GM18511 (cell line): Measurements from ENCODE around the gene MRPS10.
"Not testable (repeated sequence)": the region's sequence is repeated elsewhere in the genome, so short reads cannot be mapped to it uniquely, and the experiment has no call there.

Source experiments
- ATAC-seq: cut with Tn5 transposase; IDR thresholded peaks from one replicate; pipeline ENCODE4 v1.9.1; 2021; ENCODE audit warnings: mild to moderate bottlenecking, moderate library complexity; ENCODE audit not compliant: unreplicated experiment

MRPS10 gene

DNA sequence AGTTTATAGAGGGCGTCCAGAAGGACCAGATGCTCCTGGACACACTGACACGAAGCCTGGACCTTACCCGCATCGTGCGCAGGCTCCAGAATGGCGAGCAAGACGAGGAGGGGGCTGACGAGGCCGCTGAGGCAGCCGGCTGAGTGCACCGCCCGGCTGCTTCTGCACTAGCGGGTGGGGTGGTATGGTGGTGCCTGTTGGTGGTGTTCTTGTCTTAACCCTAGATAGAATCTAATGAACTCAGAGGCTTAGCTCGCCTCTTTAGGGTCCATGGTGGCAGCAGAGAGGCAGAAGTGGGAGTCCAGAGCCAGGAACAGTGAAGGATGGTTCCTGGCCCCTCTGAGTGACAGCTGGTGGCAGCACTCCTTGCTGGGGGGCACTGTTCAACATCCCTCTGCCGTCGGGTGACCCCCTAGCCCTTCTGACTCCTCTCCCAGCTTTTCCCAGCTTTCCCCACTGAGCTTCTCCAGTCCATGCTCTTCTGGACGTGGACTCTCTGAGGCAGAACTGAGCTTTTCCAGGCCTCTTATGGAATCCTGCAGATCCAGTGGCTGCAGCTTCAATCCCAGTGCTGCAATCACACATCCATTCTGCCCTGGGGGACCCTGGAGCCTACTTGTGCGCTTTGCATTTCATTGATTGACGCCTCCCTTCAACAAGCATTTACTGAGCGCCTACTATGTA lies 38.3 kb downstream of the MRPS10 start:
- no peak for ATAC-seq

DNA sequence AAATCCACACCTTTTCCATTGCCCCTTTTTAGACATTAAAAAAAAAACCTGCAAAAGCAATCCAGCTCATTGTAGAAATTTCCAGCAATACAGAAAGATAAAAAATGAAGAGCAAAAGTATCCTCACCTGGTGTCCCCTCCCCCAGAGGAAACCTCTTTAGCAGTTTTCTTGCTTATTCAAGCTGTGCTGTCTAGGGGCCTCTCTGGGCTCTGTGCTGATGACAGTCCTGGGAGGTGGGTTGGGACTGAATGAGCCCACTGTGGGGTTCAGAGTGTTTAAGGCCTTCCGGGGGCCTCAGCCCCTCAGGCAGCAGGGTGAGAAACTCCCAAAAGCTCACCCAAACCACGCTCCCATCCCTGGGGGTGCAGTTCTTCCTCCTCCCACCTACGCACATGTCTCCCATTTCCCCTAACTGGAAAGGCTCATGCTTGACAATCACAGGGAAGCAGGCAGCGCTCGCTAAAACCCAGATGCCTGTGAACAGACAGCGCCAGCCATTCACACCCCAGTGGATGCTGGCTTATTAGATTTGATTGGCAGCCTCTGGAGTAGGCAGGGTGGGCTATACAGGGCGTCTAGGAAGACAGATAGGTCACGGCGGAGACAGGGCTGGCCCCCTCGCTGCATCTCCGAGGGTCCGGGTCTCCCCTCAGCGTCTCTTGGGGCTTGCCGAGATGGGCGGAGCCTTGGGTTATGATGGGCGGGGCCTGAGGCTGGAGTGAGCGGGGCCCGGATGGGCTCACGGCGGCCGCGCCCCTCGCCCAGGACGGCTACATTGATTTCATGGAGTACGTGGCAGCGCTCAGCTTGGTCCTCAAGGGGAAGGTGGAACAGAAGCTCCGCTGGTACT lies 39.9 kb downstream of the MRPS10 start:
- ATAC-seq = no peak

DNA sequence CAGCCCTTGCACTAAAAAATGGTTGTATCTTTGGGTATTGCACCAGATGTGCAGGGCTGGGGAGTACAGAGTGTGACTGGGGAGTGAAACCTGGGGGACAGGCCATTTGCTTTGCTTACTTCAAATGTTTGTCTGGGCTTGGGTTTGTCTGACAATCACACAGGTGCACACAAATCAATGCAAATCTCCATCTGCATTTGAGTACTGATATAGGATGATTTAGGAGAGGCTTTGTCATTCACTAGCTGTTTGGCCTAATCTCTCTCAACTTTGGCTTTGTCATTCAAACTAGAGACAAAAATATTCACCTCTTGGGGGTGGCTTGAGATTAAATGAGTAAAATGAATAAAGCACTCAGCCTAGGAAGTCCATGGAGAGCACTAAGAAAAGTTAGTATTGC lies 40.7 kb downstream of the MRPS10 start:
- ATAC-seq = no peak

DNA sequence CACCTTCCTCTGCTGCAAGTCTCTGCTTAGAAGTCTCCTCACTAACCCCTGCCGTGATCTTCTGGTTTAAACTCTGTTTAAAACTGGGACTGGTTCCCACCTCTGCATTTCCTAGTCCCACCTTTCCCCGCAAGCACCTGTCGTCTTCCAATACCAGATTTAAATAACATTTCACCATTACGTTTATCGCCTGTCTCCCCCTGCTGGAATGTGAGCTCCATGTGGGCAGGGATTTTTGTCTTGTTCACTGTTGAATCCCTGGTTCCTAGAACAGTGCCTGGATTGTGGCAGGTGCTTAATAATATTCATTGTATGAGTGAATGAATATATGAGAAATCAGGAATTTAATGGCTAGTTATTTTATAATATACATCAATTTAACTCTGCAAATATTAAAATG lies 41.8 kb downstream of the MRPS10 start:
- no peak for ATAC-seq

DNA sequence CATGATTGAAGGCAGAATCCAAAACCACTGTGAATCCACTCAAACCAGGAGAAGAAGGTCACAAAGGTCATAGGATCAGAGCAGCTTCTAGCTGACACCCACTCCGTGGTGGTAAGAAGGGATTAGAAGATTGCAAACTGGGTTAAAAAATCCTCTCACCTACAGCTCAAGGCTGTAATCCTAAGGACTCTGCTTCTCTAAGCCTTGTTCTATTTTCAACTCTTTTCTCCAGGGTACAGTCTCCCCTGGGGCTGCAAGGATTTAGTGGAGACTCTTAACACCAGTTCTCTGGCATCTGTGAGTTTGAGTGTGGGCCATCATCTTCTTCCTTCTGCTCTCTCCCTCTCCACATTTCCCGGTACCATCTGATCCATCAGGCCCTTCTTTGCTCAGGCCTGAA lies 44.6 kb downstream of the MRPS10 start, which contains the start of gene GUCA1A:
TSS of gene GUCA1A (plus strand) at position 264 of the 400 bp plus-strand sequence. CDS start 250 bp downstream, outside the sequence.
- no peak for ATAC-seq

DNA sequence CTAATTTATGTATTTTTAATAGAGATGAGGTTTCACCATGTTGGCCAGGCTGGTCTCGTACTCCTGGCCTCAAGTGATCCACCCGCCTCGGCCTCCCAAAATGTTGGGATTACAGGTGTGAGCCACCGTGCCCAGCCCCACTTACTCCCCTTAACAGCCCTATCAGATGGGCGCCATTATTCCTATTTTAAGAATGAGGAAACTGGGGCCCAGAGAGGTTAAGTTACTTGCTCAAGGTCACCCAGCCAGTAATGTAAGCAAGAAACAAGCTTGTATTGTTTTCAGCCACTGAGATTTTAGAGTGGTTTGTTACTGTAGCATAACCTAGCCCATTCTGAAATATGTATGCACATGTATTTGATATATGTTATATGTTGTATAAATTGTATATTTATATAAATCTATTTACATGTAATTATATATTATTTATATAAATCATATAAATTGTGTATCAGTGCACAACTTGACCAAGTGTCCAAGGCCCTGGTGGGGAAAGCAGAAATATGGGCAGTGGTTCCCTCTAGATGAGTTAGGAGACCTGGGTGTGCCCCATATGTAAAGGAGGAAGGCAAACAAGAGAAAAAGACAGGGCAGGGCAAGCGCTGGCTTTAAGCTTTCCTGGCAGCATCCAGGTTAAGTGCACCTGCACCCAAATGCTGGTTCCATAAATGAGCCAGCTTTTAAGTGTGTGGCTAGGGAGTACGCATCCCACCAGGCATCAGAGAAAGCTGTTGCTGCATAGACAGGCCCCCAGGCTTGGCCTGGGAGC lies 45.7 kb downstream of the MRPS10 start:
- no peak for ATAC-seq

DNA sequence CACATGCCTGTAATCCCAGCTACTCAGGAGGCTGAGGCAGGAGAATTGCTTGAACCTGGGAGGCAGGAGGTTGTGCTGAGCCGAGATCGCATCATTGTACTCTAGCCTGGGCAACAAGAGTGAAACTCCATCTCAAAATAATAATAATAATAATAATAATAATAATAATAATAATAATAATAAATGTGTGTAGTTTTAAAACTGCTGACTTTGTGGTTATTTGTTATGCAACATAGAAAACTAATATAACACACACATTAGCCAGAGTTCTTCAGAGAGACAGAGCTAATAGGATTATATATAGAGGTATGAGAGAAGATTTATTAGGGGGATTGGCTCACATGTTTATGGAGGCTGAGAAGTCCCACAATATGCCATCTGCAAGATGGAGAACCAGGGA lies 47.9 kb downstream of the MRPS10 start:
- not testable (repeated sequence) for ATAC-seq

DNA sequence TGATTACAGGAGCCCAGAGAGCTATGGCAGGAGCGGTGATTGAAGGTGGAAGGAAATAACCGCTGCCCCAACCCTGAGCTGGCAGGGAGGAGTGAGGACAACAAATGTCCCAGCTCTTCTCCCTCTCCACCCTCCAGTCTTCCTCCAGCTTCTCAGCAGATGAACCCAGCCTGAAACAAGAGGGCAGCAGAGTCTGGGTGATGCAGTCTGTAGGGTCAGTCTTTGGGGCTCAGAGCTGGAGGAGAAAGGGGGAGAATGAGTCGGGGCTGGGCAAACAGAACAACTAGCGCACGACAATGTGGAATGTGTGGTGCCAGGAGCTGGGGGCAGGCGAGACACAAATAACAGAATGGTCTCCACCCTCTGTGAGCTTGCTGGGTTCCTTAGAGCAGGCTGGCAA lies 49.0 kb downstream of the MRPS10 start:
- no peak for ATAC-seq

DNA sequence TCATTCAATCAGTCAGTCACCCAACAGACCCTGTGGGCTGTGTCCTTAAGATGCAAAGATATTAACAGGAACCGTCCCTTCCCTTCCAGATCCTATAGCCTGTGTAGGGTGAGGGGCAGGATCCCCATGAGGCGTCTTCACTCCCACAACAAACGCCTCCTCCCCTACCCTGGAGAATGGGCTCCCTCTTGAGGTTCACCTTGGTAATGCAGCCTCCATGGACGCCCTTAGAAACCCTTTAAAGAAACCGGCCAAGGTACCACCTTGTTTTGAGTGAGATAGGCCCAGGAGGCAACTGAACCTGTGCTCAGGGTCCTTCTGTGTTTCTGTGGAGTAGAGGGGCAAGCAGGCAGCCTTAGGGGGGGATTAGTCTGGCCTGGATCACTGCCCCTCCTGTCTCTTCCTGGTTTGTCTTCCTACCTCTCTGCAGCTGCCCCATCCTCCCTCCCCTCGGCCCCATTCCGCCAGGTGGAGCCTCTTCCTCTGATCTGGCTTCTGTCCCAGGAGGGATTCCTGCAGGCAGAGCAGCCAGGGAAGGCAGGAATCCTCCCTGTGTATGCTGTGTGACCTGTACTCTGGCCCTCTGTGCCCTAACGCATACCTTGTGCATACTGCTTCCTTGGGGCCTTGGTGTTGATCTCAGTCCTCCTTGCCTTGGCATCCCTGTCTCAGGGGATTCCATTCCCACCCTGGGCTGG lies 51.1 kb downstream of the MRPS10 start:
- no peak for ATAC-seq

DNA sequence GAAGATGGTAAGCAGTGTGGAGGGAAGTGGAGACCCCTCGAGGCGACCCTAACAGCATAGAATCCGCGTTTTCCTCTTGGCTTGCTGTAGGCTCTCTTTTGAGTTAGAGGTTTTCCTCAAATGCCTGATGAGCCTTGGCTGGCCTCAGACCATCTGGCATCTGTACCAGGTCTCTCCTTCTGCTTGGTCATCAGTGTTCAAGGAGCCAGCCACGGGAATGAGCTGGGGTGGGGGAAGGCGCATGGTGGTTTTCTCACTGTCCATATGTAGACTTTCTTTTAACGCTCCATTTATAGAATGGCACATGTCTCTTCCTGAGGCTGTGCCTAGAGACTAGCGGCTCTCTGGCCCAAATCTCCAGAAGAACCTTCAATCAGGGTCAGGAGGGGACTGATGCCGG lies 52.6 kb downstream of the MRPS10 start:
- ATAC-seq = no peak

DNA sequence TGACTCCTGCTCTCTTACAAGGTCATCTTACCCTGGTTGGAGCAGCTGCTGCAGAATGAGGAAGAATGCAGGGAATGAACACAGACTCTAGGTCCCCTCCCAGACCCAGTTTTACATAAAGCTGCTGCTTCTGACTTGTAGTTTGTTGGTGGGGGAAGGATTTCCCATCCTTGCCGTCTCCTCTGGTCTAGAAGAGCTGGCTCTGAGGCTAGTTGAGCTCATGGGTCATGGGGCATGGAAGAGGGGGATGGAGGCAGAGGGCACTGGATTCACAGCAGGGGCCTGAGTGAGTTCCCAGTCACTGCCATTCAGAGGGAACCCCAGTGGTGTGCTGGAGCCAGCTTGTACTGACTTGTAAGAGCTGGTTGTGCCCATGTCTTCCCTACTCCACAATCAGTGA lies 53.7 kb downstream of the MRPS10 start:
- ATAC-seq = no peak

DNA sequence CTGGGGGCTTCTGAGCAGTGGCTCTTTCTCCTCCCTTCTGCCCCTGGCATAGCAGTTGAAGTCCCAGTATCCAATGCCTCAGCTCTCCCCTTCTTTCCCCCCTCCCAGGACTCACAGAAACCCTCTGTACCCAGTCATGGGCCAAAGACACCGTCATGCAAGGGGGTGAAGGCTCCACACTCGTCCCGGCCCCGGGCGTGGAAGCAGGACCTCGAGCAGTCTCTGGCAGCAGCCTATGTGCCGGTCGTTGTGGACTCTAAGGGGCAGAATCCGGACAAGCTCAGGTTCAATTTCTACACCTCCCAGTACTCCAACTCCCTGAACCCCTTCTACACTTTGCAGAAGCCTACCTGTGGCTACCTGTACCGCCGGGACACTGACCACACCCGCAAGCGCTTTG lies 54.8 kb downstream of the MRPS10 start:
- ATAC-seq = no peak

DNA sequence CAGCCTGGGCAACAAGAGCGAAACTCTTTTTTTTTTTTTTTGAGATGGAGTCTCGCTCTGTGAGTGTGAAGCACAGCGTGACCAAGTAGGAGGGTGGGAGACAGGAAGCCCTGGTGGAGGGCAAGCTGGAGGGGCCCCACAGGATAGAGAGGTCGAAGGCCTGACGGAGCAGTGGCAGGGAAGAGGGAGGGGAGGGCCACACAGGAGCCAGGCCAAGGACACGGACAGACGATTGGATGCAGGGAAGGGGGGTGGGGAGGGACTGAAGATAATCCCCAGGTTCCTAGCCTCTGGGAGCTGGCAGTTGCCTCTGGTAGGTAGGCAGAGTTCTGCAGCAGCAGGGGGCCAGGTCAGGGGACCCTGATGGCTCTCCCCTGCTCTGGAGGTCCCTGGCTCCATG lies 55.3 kb downstream of the MRPS10 start:
- ATAC-seq = no peak

DNA sequence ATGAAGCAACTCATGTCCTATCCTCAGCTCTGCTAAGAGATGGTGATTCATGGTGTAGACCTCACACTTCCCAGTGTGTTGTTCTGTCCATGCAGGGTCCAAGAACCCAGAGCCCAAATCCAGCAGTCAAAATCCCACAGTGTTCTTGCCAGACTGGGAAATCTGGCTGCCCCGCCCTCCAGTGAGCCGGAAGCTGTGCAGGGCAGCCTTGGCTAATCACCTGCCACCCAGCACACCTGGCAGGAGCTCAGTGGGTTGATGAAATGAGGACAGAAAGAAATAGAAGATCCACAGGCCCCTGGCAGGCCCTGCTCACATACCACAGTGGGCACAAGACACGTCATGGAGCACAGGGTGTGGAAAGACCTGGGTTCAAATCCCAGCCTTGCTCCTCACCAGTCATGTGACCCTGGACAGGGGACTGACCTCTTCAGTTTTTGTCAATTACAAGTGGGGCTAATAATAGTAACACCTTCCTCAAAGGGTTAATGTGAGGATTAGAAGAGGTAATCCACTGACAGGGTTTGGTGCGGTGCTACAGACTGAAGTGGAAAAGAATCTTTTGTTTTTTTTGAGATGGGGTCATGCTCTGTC lies 58.1 kb downstream of the MRPS10 start:
- ATAC-seq = no peak

DNA sequence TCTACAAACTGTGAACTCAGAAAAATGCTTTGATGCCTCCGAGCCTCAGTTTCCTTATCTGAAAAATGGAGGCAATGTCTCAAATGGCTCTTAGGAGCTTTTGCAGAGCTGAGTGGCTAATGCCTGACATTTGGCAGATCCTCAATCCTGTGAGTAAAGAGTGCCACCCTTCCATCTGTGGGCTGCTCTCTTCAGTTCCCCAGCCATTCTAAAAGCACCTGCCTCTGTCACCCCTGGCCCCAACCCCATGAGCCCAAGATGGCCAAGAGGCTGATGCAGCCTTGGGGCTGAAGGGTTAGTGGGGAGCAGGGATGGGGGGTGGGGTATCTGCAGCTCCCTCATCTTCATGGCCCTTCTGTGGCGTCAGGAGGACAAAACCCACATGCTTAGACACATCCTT lies 59.0 kb downstream of the MRPS10 start:
- no peak for ATAC-seq

DNA sequence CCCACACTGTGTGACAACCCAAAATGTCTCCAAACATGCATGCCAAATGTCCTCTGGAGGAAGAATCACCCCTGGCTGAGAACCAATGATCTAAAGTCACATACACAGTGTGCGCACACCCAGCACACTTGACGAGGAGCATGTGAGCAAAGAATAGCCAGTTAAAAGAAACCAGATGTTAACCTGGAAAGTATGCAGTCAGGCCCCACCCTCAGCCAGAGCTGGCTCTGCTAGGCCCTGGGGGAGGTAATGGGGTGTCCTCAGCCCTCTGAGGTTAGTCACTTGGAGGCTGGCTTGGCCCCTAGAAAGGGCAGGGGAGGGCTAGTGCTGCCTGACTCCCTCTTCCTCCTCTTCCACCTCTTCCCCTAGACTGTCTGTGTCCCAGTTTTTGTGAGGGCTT lies 59.6 kb downstream of the MRPS10 start:
- ATAC-seq = no peak
